COR-L47 (cell line): ENCODE results near the gene CD82.
A peak's percentile ranks its signal among the peaks of the same experiment; 100 is the strongest.

Source experiments
- DNase-seq: peaks from one replicate; lab custom pipeline; 2025; lab: John Stamatoyannopoulos, UW

Gene CD82

DNA sequence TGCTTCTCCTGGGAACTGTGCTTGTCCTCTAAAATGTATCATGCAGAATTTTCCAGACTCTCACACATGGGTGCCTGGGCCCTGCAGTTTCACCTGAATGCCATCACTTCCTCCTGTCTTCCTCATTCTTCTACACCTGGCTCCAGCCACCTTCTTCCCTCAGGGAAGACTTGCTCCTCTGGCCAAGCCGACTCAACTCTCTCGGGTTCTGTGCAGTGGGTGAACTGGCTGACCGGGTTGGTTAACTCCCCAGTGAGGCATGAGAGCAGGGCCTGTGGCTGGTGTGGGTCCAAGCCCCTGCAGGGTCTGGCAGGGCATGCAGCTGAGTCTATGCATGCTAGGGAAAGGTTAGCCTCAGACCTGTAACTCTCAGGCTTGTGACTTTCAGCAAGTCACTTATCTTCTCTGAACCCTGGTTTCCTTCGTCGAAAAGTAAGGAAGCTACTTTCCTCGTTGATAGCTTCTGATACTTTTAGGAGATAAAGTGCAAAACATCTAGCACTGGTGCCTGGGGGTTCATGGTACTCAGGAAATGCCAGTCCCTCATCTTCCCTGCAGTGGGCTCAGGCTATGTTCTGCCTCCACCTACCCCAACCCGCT is 11.9 kb downstream of the CD82 start:
- DNase-seq, result no peak

GRCh38 chr11:44578279-44578678 is 12.8 kb downstream of the CD82 start:
- DNase-seq, result no peak

GRCh38 chr11:44579302-44579761 is 13.9 kb downstream of the CD82 start:
- DNase-seq, result no peak

GRCh38 chr11:44580701-44581100 is 15.2 kb downstream of the CD82 start:
- no peak for DNase-seq

- peak; percentile 8 for DNase-seq
Observed at GRCh38 chr11:44581246-44581645, 15.8 kb downstream of the CD82 start.

GRCh38 chr11:44582641-44583352 is 17.3 kb downstream of the CD82 start:
- DNase-seq, result no peak

DNA sequence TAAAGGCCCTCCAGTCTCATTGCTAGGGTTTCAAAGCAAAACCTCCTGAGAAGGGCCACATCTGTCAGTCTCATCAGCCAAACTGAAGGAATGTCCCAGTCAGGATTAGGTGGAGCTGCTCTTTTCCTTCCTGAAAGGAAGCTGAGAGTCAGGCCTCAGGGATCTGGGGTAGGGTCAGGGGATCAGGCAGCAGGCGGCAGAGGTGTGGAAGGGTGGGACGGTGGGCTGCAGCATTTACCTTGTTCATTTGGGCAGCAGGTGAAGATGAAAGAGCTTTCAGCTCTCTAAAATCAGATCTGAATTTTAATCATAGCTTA is 17.8 kb downstream of the CD82 start:
- DNase-seq, result no peak

DNA sequence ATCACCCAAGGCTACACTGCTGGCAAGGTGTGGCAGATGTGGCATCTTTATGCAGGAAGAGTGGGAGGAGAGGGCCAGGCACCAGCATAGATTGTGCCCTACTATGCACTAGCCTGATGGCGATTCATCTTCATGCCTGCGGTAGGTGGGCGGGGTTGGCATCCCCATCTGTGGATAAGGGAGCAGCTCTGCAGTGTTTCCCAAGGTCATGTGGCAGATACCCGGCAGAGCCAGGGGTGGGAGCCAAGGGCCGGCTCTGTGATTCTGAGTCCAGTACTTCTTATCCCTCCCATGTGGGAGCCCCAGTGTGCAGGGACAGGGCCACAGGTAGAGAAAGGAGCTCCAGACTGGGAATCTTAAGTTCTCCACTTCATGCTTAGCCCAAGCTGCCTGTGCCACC is 20.0 kb downstream of the CD82 start:
- DNase-seq, result no peak

GRCh38 chr11:44589301-44589700 is 23.8 kb downstream of the CD82 start:
- DNase-seq, result no peak

GRCh38 chr11:44590769-44591168 is 25.3 kb downstream of the CD82 start:
- DNase-seq, result no peak

GRCh38 chr11:44591557-44591956 is 26.1 kb downstream of the CD82 start:
- DNase-seq, result no peak

DNA sequence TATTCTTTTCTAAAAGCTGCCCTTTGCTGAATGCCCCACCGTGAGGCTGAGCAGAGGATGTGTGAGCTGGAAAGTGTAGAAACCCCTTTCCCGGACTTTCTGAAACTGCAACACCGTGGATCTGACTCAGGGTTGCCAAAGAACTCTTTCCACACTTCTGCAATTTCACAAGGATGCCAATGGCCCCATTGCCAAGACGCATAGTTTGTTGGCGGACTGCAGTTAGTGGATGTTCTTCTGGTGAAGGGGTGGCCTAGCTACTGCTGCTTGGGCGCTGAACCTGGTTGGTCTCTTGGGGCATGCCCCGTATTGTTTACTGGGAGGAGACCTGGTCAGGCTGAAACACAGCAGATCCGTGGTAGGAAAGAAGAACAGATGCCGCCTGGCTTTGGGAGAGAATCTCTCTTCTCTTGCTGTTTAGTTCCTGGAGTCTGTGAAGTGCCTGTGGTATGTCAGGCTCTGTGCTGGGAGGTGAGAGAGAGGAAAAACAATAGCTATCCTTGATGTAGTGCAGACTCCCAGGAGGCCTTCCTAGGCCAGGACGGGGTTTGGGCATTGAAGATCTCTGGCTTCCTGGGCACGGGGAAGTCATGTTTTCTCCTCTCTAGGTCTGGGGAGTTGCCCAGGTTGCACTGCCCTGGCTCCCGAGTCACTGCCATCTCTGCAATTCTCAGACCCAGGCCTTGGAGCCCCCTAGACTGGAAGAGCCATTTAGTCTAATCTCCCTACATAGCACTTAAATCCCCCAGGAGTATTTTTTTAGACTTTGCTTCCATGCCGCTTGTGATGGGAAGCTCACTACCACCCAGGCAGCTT is 26.9 kb downstream of the CD82 start:
- no peak for DNase-seq

DNA sequence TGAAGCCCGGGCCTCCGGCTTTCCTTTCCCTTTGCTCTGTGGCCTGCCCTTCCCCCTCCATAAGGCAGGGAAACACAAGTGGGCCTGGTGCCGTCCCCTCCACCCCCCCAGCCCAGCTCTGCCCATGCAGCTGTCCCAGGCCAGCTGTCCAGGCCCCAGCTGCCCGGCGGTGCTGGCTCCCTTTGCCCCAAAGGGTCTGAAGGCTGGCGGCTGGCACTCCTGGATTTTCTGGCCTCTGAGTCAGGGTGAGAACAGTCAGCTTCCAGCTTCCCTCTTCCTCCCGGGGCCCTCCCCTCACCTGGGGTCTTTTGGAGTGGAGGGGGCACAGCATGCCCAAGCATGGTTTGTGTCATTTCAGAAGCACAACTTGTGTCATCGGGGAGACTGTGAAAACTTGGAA is 27.8 kb downstream of the CD82 start:
- no peak for DNase-seq

GRCh38 chr11:44595006-44595405 is 29.5 kb downstream of the CD82 start:
- no peak for DNase-seq

DNA sequence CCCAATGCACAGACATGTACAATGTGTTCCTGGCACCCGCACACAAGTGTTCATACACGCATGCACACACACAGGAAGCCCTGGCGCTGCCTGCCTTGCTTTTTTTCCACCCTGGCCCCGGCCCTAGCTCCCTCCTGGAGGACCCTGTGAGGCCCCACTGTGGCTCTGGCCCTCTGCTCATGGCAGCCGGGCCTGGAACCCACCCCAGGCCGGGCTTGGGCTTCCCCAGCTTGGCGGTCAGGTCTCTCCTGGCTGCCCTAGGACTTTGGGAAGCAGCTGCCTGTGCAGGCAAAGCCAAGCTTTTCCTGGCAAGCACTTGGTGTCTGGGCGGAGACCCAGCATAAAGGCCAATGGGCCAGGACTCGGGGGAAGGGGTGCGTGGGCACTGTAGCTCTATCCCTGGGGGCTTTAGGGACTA is 30.5 kb downstream of the CD82 start:
- no peak for DNase-seq

GRCh38 chr11:44596525-44597276 is 31.2 kb downstream of the CD82 start:
- no peak for DNase-seq

GRCh38 chr11:44597358-44598012 is 32.0 kb downstream of the CD82 start:
- no peak for DNase-seq

- DNase-seq, result no peak
Observed at GRCh38 chr11:44598831-44599230, 33.4 kb downstream of the CD82 start.

DNA sequence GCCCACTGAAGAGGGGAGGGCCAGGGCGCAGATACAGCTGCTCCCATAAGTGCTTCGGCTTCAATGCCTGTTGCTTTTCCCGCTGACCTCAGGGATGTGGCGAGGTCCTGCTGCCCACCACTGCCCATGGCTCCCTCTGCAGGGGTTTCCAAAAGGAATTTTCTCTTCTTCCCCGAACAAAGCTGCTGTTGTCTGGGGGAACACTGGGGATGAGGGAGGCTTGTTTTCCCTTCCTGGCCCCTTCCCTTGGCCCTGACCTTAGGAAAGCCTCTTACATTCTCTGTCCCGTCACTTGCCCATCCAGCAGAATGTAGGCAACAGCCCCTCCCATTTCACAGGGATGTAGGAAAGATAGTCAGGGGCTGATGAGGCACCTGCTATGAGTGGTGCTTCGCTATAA is 34.8 kb downstream of the CD82 start:
- DNase-seq, result no peak

DNA sequence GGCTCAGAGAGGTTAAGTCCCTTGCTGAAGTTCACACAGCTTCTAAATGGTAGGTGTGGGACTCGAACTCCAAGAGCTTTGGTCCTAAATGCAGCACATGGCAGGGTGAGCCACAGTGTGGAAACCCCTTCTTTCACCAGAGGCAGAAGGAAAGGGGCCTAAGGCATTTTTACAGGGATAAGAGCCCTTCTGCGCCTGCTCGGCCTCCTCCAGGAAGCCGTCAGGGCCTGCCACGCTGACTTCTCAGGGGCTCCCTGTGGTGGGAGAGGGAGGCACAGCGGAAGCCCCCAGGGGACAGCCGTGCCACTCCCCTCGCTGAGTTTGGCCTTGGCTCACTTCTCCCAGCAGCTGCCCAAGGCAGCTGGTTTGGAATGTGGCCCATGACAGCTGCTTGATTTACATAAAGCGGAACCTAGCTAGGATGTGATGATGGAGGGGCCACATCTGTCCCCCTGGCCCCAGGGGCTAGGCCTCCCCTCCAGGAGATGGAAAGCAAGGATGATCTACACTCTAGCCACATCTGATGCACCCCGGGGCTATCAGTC is 35.4 kb downstream of the CD82 start:
- no peak for DNase-seq

DNA sequence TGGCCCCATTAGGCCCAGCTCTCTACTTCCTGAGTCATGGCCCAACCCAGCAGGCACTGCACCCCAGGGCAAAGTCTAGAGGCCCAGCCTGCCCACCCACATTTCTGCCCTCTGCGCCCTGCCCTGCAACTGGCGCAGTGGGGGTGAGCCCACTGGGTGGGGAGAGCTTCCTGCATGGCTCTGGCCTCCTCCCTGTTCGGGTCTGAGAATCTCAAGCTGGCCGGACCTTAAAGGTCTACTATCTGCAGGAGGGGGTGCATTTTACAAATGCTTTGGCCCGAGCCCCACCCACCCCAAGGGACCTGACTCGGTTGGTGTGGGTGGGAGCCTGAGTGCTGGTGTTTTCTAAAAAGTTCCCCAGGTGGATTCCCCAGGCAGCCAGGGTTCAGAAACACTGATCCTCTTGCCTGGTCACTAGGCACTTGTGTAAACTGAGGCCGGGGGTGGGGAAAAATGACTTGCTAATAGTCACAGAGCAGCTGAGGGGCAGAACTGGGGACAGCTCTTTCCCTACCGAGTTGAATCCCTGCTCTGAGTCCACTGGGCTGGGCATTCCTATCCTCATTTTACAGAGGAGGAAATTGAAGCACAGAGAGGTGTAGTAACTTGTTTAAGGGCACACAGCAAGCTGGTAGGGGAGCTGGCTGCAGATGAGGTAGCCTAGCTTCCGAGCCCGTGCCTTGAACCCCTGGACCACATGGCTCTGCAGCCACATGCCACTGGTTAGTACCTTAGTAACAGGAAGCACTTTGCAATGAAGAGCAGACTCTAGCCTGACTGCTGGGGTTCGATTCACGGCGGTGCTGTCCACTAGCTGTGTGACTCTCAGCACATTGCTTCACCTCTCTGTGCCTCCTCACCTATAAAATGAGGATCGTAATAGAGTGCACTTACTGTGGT is 36.3 kb downstream of the CD82 start:
- DNase-seq, result no peak
